GM12864 (cell line): ENCODE measurements around the gene SERPIND1.
"Not testable (repeated sequence)": the region's sequence is repeated elsewhere in the genome, so short reads cannot be mapped to it uniquely, and the experiment has no call there.

Experiments used
- DNase-seq: peaks from one replicate; pipeline ENCODE4 v3.0.0-alpha.2; 2011; ENCODE audit warnings: low read depth
- H3K4me3 ChIP-seq: 2 replicates; pipeline ENCODE4 v1.5.1; 2011; ENCODE audit warnings: mild to moderate bottlenecking, low read depth, low read length, control low read depth
- CTCF ChIP-seq: IDR thresholded peaks from 2 replicates; pipeline ENCODE4 v1.5.1; 2011; ENCODE audit warnings: low read depth, mild to moderate bottlenecking, moderate library complexity, low read length, control low read depth, inconsistent platforms; ENCODE audit errors: missing control alignments

SERPIND1 gene

GRCh38 chr22:20773793-20774212 is at the start of gene SERPIND1:
TSS of gene SERPIND1 (plus strand) at chr22:20774113. CDS start at chr22:20779313, 5,200 bp downstream.
- H3K4me3 ChIP-seq: no peak within 1 kb of the TSS
- DNase-seq: no peak
- TF ChIP-seq CTCF: no peak

- no peak for TF ChIP-seq CTCF
- H3K4me3 ChIP-seq: no peak overlapping the region
Observed at GRCh38 chr22:20724676-20725454, 49.0 kb upstream of the SERPIND1 start.

GRCh38 chr22:20725987-20726558 is 47.8 kb upstream of the SERPIND1 start:
- TF ChIP-seq CTCF: no peak
- H3K4me3 ChIP-seq: no peak overlapping the region
- no peak for DNase-seq

More at GRCh38 chr22:20724676-20725454, 49.0 kb upstream of the SERPIND1 start:
- DNase-seq: no peak

- DNase-seq: no peak
- no peak for TF ChIP-seq CTCF
- no peak overlapping the region for H3K4me3 ChIP-seq
Observed at GRCh38 chr22:20727118-20728015, 46.5 kb upstream of the SERPIND1 start.

- no peak for DNase-seq
- H3K4me3 ChIP-seq: no peak overlapping the region
- TF ChIP-seq CTCF: no peak
Observed at GRCh38 chr22:20728523-20729190, 45.3 kb upstream of the SERPIND1 start.

GRCh38 chr22:20729194-20729593 is 44.7 kb upstream of the SERPIND1 start:
- TF ChIP-seq CTCF: no peak
- H3K4me3 ChIP-seq: no peak overlapping the region
- no peak for DNase-seq

- not testable (repeated sequence) for H3K4me3 ChIP-seq, DNase-seq
Observed at GRCh38 chr22:20732431-20732830, 41.5 kb upstream of the SERPIND1 start.

GRCh38 chr22:20735356-20736162 is 38.4 kb upstream of the SERPIND1 start:
- H3K4me3 ChIP-seq, DNase-seq: not testable (repeated sequence)

GRCh38 chr22:20736891-20737290 is 37.0 kb upstream of the SERPIND1 start:
- not testable (repeated sequence) for DNase-seq, H3K4me3 ChIP-seq
